Epithelial cell of proximal tubule (primary cell): ENCODE results near the gene DOCK2. TPM values are rescaled to one million over a fixed set of nuclear protein-coding genes. Genes with fewer than 3 reads are reported as not detected.

Experiments used
- DNase-seq: peaks from one replicate; pipeline ENCODE4 v3.0.0-alpha.2; 2011; ENCODE audit warnings: low read depth
- H3K4me3 ChIP-seq: 2 replicates; pipeline ENCODE4 v1.5.1; 2011; ENCODE audit warnings: low read depth, mild to moderate bottlenecking, low read length
- total RNA-seq: library from RNA; depleted of rRNA; stranded (reverse); fragments of >200 nt; gene quantifications from 2 replicates; pipeline ENCODE4 v1.2.3, GENCODE V29; 2015
- TF ChIP-seq, protein P1 (sequence below): conservative IDR thresholded peaks from 2 replicates; pipeline ENCODE4 v1.5.1; 2012; ENCODE audit warnings: low read depth, mild to moderate bottlenecking, low read length

DOCK2 gene
- total RNA-seq, 1 donor from 2014 or later, result 30.4 TPM

DNA sequence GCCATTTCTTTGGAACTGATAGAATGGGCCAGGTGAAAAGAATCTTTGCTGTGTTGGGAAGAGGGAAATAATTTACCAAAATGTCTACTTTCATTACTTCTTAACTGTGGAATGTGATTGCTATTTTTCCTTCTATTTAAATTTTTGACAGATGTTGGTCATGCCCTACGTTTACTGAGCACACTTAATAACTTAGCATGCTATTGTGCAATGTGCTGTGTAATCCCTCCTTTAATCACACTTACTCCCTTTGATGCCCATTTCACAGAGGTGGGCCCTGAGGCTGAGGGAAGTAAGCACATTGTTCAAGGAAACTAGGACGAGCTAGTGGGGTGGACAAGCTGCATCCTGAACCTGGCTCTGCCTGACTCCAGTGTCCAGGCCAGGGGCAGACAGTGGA, 391.0 kb downstream of the DOCK2 start:
- DNase-seq, result no peak
- TF ChIP-seq, protein P1, sequence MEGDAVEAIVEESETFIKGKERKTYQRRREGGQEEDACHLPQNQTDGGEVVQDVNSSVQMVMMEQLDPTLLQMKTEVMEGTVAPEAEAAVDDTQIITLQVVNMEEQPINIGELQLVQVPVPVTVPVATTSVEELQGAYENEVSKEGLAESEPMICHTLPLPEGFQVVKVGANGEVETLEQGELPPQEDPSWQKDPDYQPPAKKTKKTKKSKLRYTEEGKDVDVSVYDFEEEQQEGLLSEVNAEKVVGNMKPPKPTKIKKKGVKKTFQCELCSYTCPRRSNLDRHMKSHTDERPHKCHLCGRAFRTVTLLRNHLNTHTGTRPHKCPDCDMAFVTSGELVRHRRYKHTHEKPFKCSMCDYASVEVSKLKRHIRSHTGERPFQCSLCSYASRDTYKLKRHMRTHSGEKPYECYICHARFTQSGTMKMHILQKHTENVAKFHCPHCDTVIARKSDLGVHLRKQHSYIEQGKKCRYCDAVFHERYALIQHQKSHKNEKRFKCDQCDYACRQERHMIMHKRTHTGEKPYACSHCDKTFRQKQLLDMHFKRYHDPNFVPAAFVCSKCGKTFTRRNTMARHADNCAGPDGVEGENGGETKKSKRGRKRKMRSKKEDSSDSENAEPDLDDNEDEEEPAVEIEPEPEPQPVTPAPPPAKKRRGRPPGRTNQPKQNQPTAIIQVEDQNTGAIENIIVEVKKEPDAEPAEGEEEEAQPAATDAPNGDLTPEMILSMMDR, result no peak
- H3K4me3 ChIP-seq, result no peak overlapping the region

DNA sequence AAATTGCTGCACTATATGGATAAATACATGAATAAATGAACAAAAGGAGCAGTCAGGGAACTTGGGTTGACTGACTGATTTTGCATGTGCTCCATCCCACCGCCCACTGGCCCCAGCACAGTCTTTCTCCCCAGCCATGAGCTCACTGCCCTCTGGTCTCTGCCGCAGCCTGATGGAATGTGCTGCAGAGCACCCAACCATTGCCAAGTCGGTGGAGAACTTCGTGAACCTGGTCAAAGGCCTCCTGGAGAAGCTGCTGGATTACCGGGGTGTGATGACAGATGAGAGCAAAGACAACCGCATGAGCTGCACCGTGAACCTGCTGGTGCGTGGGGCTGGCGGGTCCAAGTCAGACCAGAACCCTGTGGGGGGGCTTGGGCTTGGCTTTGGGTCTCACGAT, 397.2 kb downstream of the DOCK2 start:
- peak; percentile 40 for DNase-seq
- H3K4me3 ChIP-seq, result no peak overlapping the region
- TF ChIP-seq, protein P1, result no peak

DNA sequence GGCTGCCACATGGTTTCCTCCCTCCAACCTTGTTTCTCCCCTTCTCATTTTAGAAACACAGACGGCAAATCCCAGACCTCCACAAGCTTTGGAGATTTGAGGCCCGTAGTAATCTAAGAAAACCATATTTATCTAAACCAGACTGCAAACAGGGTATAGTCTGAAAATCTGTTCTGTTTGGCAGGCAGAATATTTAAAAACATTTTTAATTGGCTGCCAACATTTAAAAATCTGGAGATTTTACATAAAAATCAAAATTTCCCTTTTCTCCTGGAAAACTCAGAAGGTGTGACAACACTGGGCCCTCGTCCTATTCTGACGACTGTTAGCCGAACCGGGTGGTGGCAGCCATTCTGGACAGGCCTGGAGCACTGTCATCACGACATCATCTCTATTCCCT, 401.2 kb downstream of the DOCK2 start:
- TF ChIP-seq, protein P1, result no peak
- no peak overlapping the region for H3K4me3 ChIP-seq
- DNase-seq, result no peak

DNA sequence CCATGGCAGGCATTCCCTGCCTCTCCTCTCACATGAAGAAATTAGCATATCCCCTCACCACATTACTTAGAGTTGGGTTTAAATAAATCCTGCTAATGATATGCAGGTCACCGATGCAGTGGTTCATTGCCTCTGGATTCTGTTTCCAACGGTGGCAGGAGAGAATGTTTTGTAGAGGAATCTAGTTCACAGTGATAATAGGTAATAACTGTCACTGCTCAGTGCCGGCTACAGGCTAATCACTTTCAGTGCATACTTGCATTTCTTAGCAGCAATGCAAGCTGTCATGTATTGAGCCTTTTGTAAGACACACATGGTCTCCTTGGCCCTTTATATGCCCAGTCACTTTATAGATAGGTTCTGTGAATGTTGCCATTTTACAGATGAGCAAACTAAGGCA, 402.8 kb downstream of the DOCK2 start:
- H3K4me3 ChIP-seq, result no peak overlapping the region
- no peak for DNase-seq
- TF ChIP-seq, protein P1, result no peak

DNA sequence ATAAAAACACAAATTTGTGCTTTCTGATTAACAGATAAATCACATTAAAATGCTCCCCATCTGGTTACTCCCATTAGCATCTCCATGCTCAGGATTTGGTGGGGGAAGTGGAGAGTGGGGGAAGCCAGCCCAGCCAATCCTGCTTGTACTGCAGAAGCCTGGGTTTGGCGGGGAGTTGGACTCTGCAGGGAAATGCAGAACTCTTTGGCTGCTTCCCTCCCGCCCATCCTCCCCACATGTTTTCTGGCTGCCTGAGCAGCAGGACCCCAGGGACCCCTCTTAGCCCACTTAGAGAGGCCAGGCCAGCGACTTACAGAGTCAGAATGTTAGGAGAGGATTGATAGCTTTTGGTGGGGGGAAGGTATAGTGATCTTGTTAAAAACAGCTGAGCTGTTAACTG, 409.2 kb downstream of the DOCK2 start:
- H3K4me3 ChIP-seq, result no peak overlapping the region
- TF ChIP-seq, protein P1, result no peak
- no peak for DNase-seq

DNA sequence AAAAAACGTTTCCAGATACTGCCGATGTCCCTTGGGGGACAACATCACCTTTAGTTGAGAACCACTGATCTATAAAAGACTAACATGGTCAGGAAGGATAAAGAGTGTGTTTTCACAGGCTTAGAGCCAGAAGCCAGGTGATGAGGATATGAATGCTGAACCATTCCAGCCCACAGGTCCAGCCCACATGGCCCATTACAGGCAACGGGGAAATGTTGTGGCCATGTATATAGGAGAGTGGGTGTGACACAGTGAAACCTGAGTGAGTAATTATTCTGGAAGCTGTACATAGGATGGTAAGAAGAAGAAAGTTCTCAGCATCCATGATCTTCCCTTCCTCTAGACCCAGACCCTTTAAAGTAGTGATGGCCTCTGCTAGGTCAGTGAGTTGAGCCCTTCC, 412.6 kb downstream of the DOCK2 start:
- H3K4me3 ChIP-seq, result no peak overlapping the region
- no peak for DNase-seq
- TF ChIP-seq, protein P1, result no peak

DNA sequence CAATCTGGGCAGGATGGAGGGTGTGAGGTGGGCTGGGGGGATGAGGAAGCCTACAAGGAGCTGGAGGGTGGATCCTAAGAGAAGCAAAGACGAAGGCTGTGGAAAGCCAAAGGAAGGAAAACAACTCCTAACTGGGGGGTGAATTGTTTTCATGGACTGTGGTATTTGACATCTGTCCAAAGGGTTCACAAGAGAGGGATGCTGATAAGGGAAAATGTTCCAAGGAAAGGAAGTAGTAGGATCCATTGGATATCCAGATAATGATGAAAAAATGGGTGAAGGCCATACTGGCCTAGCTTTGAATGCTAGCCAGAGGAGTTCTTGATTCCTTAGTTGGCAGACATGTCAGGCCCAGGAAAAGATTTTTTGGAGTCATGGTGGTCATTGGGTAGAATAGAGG, 416.8 kb downstream of the DOCK2 start:
- H3K4me3 ChIP-seq, result no peak overlapping the region
- TF ChIP-seq, protein P1, result no peak
- DNase-seq, result no peak
